ENCODE data around the gene LEPROT. TPM values are rescaled to one million over a fixed set of nuclear protein-coding genes. Genes with fewer than 3 reads are reported as not detected.

LEPROT gene
- total RNA-seq, 1 donor, result 89.4 TPM

DNA sequence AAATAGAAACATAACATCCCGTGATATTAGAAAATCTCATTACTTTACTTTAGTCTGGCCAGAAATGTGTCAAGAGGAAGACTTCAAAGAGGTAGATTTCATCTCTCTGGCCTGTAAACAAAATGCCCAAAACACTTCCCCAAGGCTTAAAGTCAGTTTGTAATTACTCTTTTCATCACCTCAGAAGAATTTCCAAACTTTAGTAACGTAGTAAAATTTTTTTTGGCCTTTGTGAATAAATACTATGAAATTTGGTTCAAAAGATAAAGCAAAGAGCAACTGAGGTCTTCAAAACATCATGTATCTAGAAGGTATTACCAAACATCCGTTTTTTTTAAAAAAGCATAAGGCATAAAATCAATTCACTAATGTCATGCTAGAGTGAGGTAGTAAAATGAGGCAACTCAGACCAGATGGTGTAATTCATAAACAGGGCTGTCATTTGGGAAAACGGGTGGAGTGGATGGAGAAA, 51.4 kb downstream of the LEPROT start:
- no peak overlapping the region for H3K4me3 ChIP-seq (ENCODE audit: low read depth, low read length)
- no peak for TF ChIP-seq CTCF (IDR thresholded peaks at IDR 0.05; ENCODE audit: insufficient read depth, low read depth, low read length)
- peak; percentile 84 for DNase-seq (ENCODE audit: low read depth)

- no peak for DNase-seq (ENCODE audit: low read depth)
- no peak overlapping the region for H3K4me3 ChIP-seq (ENCODE audit: low read depth, low read length)
- no peak for TF ChIP-seq CTCF (IDR thresholded peaks at IDR 0.05; ENCODE audit: insufficient read depth, low read depth, low read length)
These were observed 55.9 kb downstream of the LEPROT start for GRCh38 chr1:65476327-65476726.

DNA sequence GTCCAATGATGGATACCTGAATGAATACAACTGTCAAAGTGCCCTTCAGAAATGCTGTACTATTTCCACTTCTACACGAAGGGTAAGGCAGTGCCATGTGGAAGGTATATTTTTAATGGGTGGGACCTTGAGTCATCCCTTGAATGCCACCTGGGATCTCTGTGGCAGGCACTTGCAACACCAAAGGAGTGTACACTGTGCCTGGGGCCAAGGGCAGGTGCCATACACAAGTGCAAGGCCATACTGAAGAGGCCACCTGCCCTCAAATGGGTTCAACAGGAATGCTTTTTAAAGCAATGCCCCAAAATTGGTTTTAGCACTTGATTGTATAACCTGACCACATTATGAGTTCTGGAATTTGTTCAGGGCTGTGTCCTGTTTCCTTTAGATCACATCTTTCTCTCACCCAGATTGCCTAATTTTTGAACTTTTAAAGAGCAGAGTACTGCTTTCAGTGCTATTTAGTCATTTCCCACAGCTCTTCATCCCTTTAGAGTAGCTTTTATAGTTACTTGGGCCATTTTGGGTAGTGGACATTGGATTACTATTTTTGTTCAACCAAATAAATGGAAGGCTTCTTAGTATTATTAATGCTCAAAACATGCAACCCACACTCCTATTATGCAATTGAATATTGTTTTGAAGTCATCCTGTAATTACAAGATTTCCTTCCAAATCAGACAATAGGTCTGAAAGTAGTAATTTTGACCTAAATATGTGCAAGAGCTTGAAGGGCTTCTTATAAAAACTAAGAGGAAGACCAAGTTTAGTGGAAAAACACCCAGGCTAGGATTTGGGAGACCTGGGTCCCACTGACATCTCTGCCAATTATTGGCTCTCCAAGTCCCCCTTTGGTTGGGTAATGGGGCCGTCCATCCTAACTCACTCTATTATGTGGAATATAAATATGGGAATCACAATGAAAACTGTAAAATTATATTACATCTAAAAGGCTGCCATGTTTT, 57.2 kb downstream of the LEPROT start:
- DNase-seq (ENCODE audit: low read depth), result peak; percentile 51
- TF ChIP-seq CTCF (IDR thresholded peaks at IDR 0.05; ENCODE audit: insufficient read depth, low read depth, low read length), result no peak
- no peak overlapping the region for H3K4me3 ChIP-seq (ENCODE audit: low read depth, low read length)

DNA sequence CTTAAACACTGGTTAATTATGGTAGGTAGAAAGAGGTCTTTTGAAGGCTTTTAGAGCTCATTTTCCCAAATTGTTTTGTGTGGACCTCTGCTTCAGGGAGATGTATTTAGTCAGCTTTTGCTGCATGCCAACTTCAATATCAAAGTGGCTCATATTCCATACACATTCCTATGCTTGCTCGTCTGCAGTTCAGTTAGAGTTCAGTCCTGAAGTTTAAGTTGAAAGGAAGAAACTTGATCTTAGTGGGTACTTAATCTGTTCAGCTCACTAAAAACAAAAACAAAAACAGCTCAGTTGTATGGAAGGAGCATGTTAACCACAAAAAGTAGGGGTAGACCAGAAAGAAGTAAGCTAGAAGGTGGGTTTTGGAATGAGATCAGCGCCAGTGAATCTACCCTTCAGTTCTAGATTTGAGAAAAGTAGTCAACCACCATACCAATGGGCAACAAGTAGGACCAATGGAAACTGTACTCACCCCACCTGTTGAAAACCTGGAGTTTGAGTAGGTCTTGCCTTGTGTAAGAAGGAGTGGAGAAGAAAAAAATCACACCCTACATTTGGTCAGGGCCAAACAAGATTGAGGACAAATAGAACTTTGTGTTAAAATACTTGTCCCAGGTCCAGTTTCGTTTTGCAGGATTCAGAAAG, 58.0 kb downstream of the LEPROT start:
- H3K4me3 ChIP-seq (ENCODE audit: low read depth, low read length), result no peak overlapping the region
- DNase-seq (ENCODE audit: low read depth), result no peak
- TF ChIP-seq CTCF (IDR thresholded peaks at IDR 0.05; ENCODE audit: insufficient read depth, low read depth, low read length), result no peak

DNA sequence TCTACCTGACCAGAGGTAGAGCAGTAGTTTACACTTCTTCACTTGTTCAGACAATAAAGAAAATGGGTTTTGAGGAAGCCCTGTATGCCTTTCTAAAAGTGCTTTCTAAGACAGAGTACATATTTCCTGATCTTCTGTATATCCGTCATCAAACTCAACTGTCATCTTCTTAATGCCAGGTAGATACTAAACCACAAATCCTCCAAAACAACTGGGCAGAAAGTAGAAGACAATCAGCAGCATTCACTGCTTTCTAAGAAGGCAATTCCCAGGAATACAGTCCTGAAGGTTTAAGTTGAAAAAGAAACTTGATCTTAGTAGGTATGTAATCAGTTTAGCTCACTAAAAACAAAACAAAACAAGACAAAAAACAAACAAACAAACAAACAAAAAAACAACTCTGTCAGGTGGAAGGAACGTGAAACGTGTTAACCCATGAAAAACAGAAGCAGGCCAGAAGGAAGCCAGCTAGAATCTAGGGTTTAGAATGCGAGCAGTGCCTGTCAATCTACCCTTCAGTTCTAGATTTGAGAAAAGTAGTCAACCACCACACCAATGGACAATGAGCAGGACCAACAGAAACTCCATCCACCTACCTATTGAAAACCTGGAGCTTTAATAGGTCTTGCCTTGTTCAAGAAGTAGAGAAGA, 59.2 kb downstream of the LEPROT start:
- TF ChIP-seq CTCF (IDR thresholded peaks at IDR 0.05; ENCODE audit: insufficient read depth, low read depth, low read length), result no peak
- no peak for DNase-seq (ENCODE audit: low read depth)
- no peak overlapping the region for H3K4me3 ChIP-seq (ENCODE audit: low read depth, low read length)

GRCh38 chr1:65480684-65481405, 60.4 kb downstream of the LEPROT start:
- DNase-seq (ENCODE audit: low read depth), result no peak
- TF ChIP-seq CTCF (IDR thresholded peaks at IDR 0.05; ENCODE audit: insufficient read depth, low read depth, low read length), result no peak
- no peak overlapping the region for H3K4me3 ChIP-seq (ENCODE audit: low read depth, low read length)

All from fibroblast of villous mesenchyme (primary cell).